Heart right ventricle (tissue), 16 donors: ENCODE results near the gene AP1M2. TPM values are rescaled to one million over a fixed set of nuclear protein-coding genes. Genes with fewer than 3 reads are reported as not detected.

Experiments
- ATAC-seq, 8 donors: fragments of 200-7000 bp; cut with Tn5 transposase; one replicate each; pipeline ENCODE4 v1.9.1; 2020; ENCODE audit warnings: mild to moderate bottlenecking in 8 of 8, moderate library complexity in 8 of 8, moderate number of reproducible peaks in 1 of 8
- DNase-seq, 2 donors: peaks; one replicate each; pipeline ENCODE4 v3.0.0-alpha.2; 2020
- H3K27ac ChIP-seq, 10 donors: fragments of 200-600 bp; sonication (generic) in 2 of 10; one replicate each; pipeline versions ENCODE4 v1.5.0 to v1.8.0; 2020 to 2022; ENCODE audit warnings: mild to moderate bottlenecking in 3 of 10
- H3K27me3 ChIP-seq, 7 donors: fragments of 200-600 bp; one replicate each; pipeline ENCODE4 v1.8.0; 2021 to 2022; ENCODE audit warnings: mild to moderate bottlenecking in 2 of 7
- H3K36me3 ChIP-seq, 9 donors: fragments of 200-600 bp; sonication (generic) in 1 of 9; one replicate each; pipeline versions ENCODE4 v1.5.0 to v1.8.0; 2020 to 2022; ENCODE audit warnings: mild to moderate bottlenecking in 2 of 9
- H3K4me1 ChIP-seq, 9 donors: fragments of 200-600 bp; sonication (generic) in 1 of 9; one replicate each; pipeline versions ENCODE4 v1.5.0 to v1.8.0; 2020 to 2022; ENCODE audit warnings: mild to moderate bottlenecking in 4 of 9
- H3K4me3 ChIP-seq, 10 donors: fragments of 200-600 bp; sonication (generic) in 2 of 10; one replicate each; pipeline versions ENCODE4 v1.5.0 to v1.8.0; 2020 to 2022; ENCODE audit warnings: mild to moderate bottlenecking in 7 of 10, moderate library complexity in 2 of 10
- H3K9me3 ChIP-seq, 11 donors: fragments of 200-600 bp in 10 of 11; sonication (generic) in 2 of 11; one replicate each; pipeline versions ENCODE4 v1.5.0 to v1.8.0; 2013 to 2022; ENCODE audit warnings: mild to moderate bottlenecking in 2 of 11, control low read depth in 1 of 11, moderate library complexity in 1 of 11
- CTCF ChIP-seq, 9 donors: fragments of 200-600 bp; sonication (generic) in 2 of 9; IDR thresholded peaks; one replicate each; pipeline versions ENCODE4 v1.5.0 to v1.8.0; 2021 to 2022; ENCODE audit warnings: antibody characterized with exemption in 9 of 9, mild to moderate bottlenecking in 5 of 9, moderate library complexity in 1 of 9
- WGBS, 2 donors: extraction: QIAGEN DNeasy Blood & Tissue Kit; methylation state at CpG; one replicate each; pipeline ENCODE4 v1.1.7; 2013; ENCODE audit warnings: inconsistent platforms in 1 of 2; 5-methylcytosine and 5-hydroxymethylcytosine counted together
- intact Hi-C, 10 donors: fragments of 100-400 bp; cut with DNase I; formaldehyde crosslinking; loops; one replicate each; pipeline versions ENCODE4 v1.11.1 to v1.14.2; 2022
- polyA plus RNA-seq, 2 donors: library from polyadenylated mRNA; stranded (reverse); fragments of 200-250 nt; gene quantifications; one replicate each; pipeline ENCODE4 v1.2.3, GENCODE V29; 2013
- total RNA-seq, 10 donors: library from RNA; stranded (reverse); fragmentation: NEBNext Ultra II Directional in 3 of 10; extraction: Animal tissue kit (Norgen Biotek cat#: 25700) in 3 of 10; gene quantifications; one replicate each; pipeline versions ENCODE4 v1.2.1 to v1.2.4, GENCODE V29; 2021 to 2023
- donor health status: Arrhythmogenic right ventricular cardiomyopathy.
- donor health status: ischemic (EF 13 %, LVEDD 7.1; RV severe dilation, severe dysfunction).
- donor health status: healthy with polysubstance abuse.
- donor health status: DM: no; HTN: yes; CAD: no.
- donor health status: DM: no; HTN: no; CAD: no.
- donor health status: ischemic (EF 25% LVEDD 6.9; RV normal size, moderate dysfunction).
- donor health status: ischemic (EF 25% LVEDD 5.7; RV mildly dilated, moderate dysfunction).
- donor health status: healthy.
- donor health status: DM: yes; HTN: yes; CAD: no.
- donor health status: Ischemic cardiomyopathy.
- donor health status: ischemic (EF 35%, LVEDD 5.7; RV mildly dilated, moderate dysfunction).
- donor health status: nonischemic (EF 11% LVEDD 7.7; RV severe dilation, severe dysfunction).
- donor health status: DM: yes; HTN: yes; CAD: no.
- donor health status: PGD.
- donor health status: ischemic (EF 29% LVEDD 5.4; RV normal size, mild dysfunction).
- donor health status: nonischemic (EF 23%, LVEDD 6.1; RV moderate dilation, normal function).

The AP1M2 gene
- total and polyA plus RNA-seq, 12 donors = not detected

- Histone ChIP-seq H3K36me3 (no peaks in the 10 kb centered on the region), H3K9me3 (peaks cover 0 to 5% (median 0%) of the 10 kb centered on the region in 11 donors), H3K27me3 (no peaks in the 10 kb centered on the region), H3K4me1 (peaks cover 0 to 41% (median 36%) of the 10 kb centered on the region in 9 donors), H3K27ac (peak overlapping the region; percentile 91 to 99 (median 98)), H3K4me3 (peak overlapping the region in 7 of 10 donors; percentile 92 to 100 (median 100))
- TF ChIP-seq CTCF (IDR thresholded peaks at IDR 0.05) = no peak
- 62 to 67% methylated on average over 9 of the region's 9 CpGs for WGBS, 2 donors
- ATAC-seq (peak in 6 of 8 donors; percentile 12 to 37 (median 29)), DNase-seq (peak; percentile 33 to 37)
- intact Hi-C loops = loop anchor here in 1 of 10 donors (5.0 kb wide), 1 partner anchor 33 kb away; no protein-coding TSS in a partner anchor
Measured at GRCh38 chr19:10604460-10604980, 17.4 kb upstream of the AP1M2 start.

- Histone ChIP-seq H3K36me3 (no peaks in the 10 kb centered on the region), H3K27me3 (no peaks in the 10 kb centered on the region), H3K4me1 (peaks cover 0 to 41% (median 36%) of the 10 kb centered on the region in 9 donors), H3K27ac (peak overlapping the region; percentile 91 to 99 (median 98)), H3K4me3 (peak overlapping the region in 9 of 10 donors; percentile 92 to 100 (median 100)), H3K9me3 (peaks cover 0 to 5% (median 0%) of the 10 kb centered on the region in 11 donors)
- DNase-seq (no peak), ATAC-seq (peak in 3 of 8 donors; percentile 12 to 40 (median 23))
- WGBS, 2 donors = 30 to 41% methylated on average over 9 of the region's 9 CpGs
- intact Hi-C loops = loop anchor here in 1 of 10 donors (5.0 kb wide), 1 partner anchor 33 kb away; no protein-coding TSS in a partner anchor
- TF ChIP-seq CTCF (IDR thresholded peaks at IDR 0.05) = no peak
Measured at GRCh38 chr19:10603873-10604459, 16.9 kb upstream of the AP1M2 start.

GRCh38 chr19:10603084-10603872 lies 16.2 kb upstream of the AP1M2 start:
- peak; percentile 34 to 67 for DNase-seq
- H3K27ac ChIP-seq = peak overlapping the region; percentile 91 to 99 (median 98)
- TF ChIP-seq CTCF (IDR thresholded peaks at IDR 0.05) = no peak
- peak overlapping the region; percentile 89 to 100 (median 100) for H3K4me3 ChIP-seq
- ATAC-seq = peak; percentile 12 to 67 (median 48)
- H3K27me3 ChIP-seq = no peaks in the 10 kb centered on the region
- H3K9me3 ChIP-seq = peaks cover 0 to 5% (median 0%) of the 10 kb centered on the region in 11 donors
- intact Hi-C loops = loop anchor here in 1 of 10 donors (5.0 kb wide), 1 partner anchor 34 kb away; no protein-coding TSS in a partner anchor
- WGBS, 2 donors = 8 to 9% methylated on average over 19 of the region's 19 CpGs
- peaks cover 0 to 41% (median 36%) of the 10 kb centered on the region in 9 donors for H3K4me1 ChIP-seq
- H3K36me3 ChIP-seq = no peaks in the 10 kb centered on the region
